ENCODE results near the gene LRCOL1. TPM values are rescaled to one million over a fixed set of nuclear protein-coding genes. Genes with fewer than 3 reads are reported as not detected.
A peak's percentile ranks its signal among the peaks of the same experiment; 100 is the strongest.

Gene LRCOL1
- total and polyA plus RNA-seq, 10 donors: 0.54 to 4.1 (median 1.4) TPM; not detected in 2

GRCh38 chr12:132646850-132647249 is 36.5 kb upstream of the LRCOL1 start:
- intact Hi-C loops (cut with DNase I; ENCODE audit: low total_unique reads): no loop called here

GRCh38 chr12:132642846-132643835 is 32.8 kb upstream of the LRCOL1 start:
- H3K9me3 ChIP-seq: no peaks in the 10 kb centered on the region
- no peak overlapping the region for H3K27ac ChIP-seq
- intact Hi-C loops (cut with DNase I; ENCODE audit: low total_unique reads): no loop called here
- TF ChIP-seq POLR2AphosphoS5 (IDR thresholded peaks at IDR 0.05) (no peak), CTCF (IDR thresholded peaks at IDR 0.05 in 8 of 11, conservative IDR thresholded peaks at IDR 0.05 in 3 of 11) (no peak)
- peaks cover 0 to 96% (median 56%) of the 10 kb centered on the region in 6 donors for H3K36me3 ChIP-seq
- DNase-seq: peak; percentile 70
- no peak overlapping the region for H3K4me3 ChIP-seq
- no peaks in the 10 kb centered on the region for H3K27me3 ChIP-seq (replicated peaks in 1 of 7)
- WGBS, 5 donors: 94 to 97% (median 95%) methylated on average over 15 to 30 of the region's 30 CpGs
- peaks cover 0 to 5% (median 0%) of the 10 kb centered on the region in 6 donors for H3K4me1 ChIP-seq

More at GRCh38 chr12:132646850-132647249, 36.5 kb upstream of the LRCOL1 start:
- H3K4me3 ChIP-seq: no peak overlapping the region
- WGBS, 5 donors: 86 to 90% (median 89%) methylated on average over 7 of the region's 7 CpGs
- no peaks in the 10 kb centered on the region for H3K9me3 ChIP-seq
- no peaks in the 10 kb centered on the region for H3K27me3 ChIP-seq (replicated peaks in 1 of 7)
- H3K4me1 ChIP-seq: no peaks in the 10 kb centered on the region
- H3K36me3 ChIP-seq: peaks cover 0 to 96% (median 56%) of the 10 kb centered on the region in 6 donors
- no peak for TF ChIP-seq CTCF (IDR thresholded peaks at IDR 0.05 in 8 of 11, conservative IDR thresholded peaks at IDR 0.05 in 3 of 11)
- TF ChIP-seq POLR2A (IDR thresholded peaks at IDR 0.05): no peak
- no peak for TF ChIP-seq POLR2AphosphoS5 (IDR thresholded peaks at IDR 0.05)
- no peak overlapping the region for H3K27ac ChIP-seq
- peak; percentile 9 for DNase-seq

GRCh38 chr12:132641811-132642650 is 31.6 kb upstream of the LRCOL1 start:
- Histone ChIP-seq H3K9me3 (no peaks in the 10 kb centered on the region), H3K27ac (no peak overlapping the region), H3K4me1 (peaks cover 0 to 5% (median 0%) of the 10 kb centered on the region in 6 donors), H3K27me3 (replicated peaks in 1 of 7) (no peaks in the 10 kb centered on the region), H3K4me3 (no peak overlapping the region), H3K36me3 (peaks cover 0 to 96% (median 59%) of the 10 kb centered on the region in 6 donors)
- TF ChIP-seq POLR2A (IDR thresholded peaks at IDR 0.05) (no peak), CTCF (IDR thresholded peaks at IDR 0.05 in 8 of 11, conservative IDR thresholded peaks at IDR 0.05 in 3 of 11) (no peak), POLR2AphosphoS5 (IDR thresholded peaks at IDR 0.05) (no peak)
- WGBS, 5 donors: 94 to 97% (median 95%) methylated on average over 24 to 28 of the region's 28 CpGs
- DNase-seq: peak; percentile 41
- intact Hi-C loops (cut with DNase I; ENCODE audit: low total_unique reads): no loop called here

Data from spleen (tissue), 11 donors.